GM10266 (cell line): ENCODE data around the gene SH3GL1.

ENCODE experiments used
- DNase-seq: peaks from one replicate; pipeline ENCODE4 v3.0.0; 2012; ENCODE audit errors: extremely low spot score
- CTCF ChIP-seq: IDR thresholded peaks from 2 replicates; pipeline ENCODE4 v1.5.1; 2012; ENCODE audit warnings: mild to moderate bottlenecking, low read depth; ENCODE audit not compliant: control insufficient read depth, insufficient read depth; ENCODE audit errors: missing control alignments

SH3GL1 gene

GRCh38 chr19:4388337-4389063 lies 11.8 kb downstream of the SH3GL1 start:
- no peak for TF ChIP-seq CTCF
- no peak for DNase-seq

- TF ChIP-seq CTCF = no peak
- no peak for DNase-seq
Measured at GRCh38 chr19:4386041-4386782, 14.1 kb downstream of the SH3GL1 start.

DNA sequence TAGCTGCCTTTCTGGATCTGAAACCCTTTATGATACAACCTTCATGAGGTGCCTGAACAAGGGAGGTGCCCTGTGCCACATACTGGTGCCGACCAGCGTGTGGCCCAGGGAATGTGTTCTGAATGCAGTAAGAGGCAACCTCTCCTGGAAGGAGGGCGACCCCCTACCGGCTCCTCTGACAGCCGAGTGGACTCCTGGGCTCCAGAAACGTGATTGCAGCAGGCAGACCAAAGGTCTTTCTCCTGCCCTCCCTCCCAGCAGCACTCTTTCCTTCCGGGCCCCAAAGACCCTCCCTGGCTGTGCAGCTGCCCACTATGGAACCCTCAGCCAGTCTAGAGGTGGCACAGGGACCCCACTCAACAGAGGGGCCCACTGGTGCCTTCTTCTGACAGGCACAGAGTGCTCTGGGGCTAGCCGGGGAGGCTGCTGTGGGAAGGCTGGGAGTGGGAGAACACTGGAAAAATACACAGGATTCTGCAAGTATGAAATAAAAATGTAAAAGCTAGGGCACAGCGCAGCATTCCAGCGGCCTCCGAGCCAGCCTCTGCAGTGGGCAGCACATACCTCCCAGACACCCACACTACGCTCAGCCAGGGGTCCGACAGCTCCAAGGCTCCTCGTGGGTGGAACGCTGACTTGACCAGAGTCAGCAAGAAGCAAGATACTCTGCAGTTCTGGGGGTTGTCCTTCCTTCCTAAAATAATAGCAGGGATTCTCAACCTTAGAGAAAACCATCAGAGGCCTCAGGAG lies 14.9 kb downstream of the SH3GL1 start:
- TF ChIP-seq CTCF = no peak
- no peak for DNase-seq

GRCh38 chr19:4380254-4380727 lies 20.1 kb downstream of the SH3GL1 start:
- no peak for DNase-seq

GRCh38 chr19:4379383-4380253 lies 20.7 kb downstream of the SH3GL1 start:
- no peak for DNase-seq
- TF ChIP-seq CTCF = no peak

More at GRCh38 chr19:4380254-4380727, 20.1 kb downstream of the SH3GL1 start:
- TF ChIP-seq CTCF = no peak

GRCh38 chr19:4378886-4379285 lies 21.5 kb downstream of the SH3GL1 start:
- TF ChIP-seq CTCF = no peak
- DNase-seq = no peak
